Glutamatergic neuron (in vitro differentiated cells): ENCODE data around the gene CLDN2. TPM values are rescaled to one million over a fixed set of nuclear protein-coding genes. Genes with fewer than 3 reads are reported as not detected.

Experiments
- DNase-seq: peaks from one replicate; pipeline ENCODE4 v3.0.0; 2022
- H3K27ac Mint-ChIP-seq: one replicate; pipeline ENCODE4 v1.8.0; 2020; ENCODE audit warnings: mild to moderate bottlenecking, mixed read lengths, inconsistent platforms; ENCODE audit not compliant: unreplicated experiment
- H3K27me3 Mint-ChIP-seq: one replicate; pipeline ENCODE4 v1.8.0; 2020; ENCODE audit warnings: mild to moderate bottlenecking, moderate library complexity, mixed read lengths, inconsistent platforms; ENCODE audit not compliant: unreplicated experiment
- H3K36me3 Mint-ChIP-seq: one replicate; pipeline ENCODE4 v1.8.0; 2020; ENCODE audit warnings: mild to moderate bottlenecking, mixed read lengths, inconsistent platforms; ENCODE audit not compliant: unreplicated experiment
- H3K4me1 Mint-ChIP-seq: one replicate; pipeline ENCODE4 v1.8.0; 2020; ENCODE audit warnings: mild to moderate bottlenecking, low read depth, mixed read lengths, inconsistent platforms; ENCODE audit not compliant: unreplicated experiment
- H3K4me3 Mint-ChIP-seq: one replicate; pipeline ENCODE4 v1.8.0; 2020; ENCODE audit warnings: mild to moderate bottlenecking, mixed read lengths, inconsistent platforms; ENCODE audit not compliant: unreplicated experiment
- H3K9me3 Mint-ChIP-seq: one replicate; pipeline ENCODE4 v1.8.0; 2020; ENCODE audit warnings: mild to moderate bottlenecking, moderate library complexity, mixed read lengths, inconsistent platforms; ENCODE audit not compliant: unreplicated experiment
- CTCF ChIP-seq: fragments of 200-600 bp; sonication (generic); IDR thresholded peaks from one replicate; pipeline ENCODE4 v1.5.0; 2021; ENCODE audit not compliant: partially characterized antibody, unreplicated experiment
- total RNA-seq: library from RNA; stranded (reverse); fragmentation: NEBNext Ultra II Directional; extraction: Animal tissue kit (Norgen Biotek cat#: 25700); gene quantifications from one replicate; pipeline ENCODE4 v1.2.1, GENCODE V29; 2021; ENCODE audit not compliant: unreplicated experiment

Gene CLDN2
- total RNA-seq, 1 donor from 2014 or later, result not detected

- no peak for DNase-seq
- no peak for TF ChIP-seq CTCF
- Mint-ChIP-seq H3K9me3 (no peaks in the 10 kb centered on the region), H3K4me1 (no peaks in the 10 kb centered on the region), H3K27ac (no peak overlapping the region), H3K4me3 (no peak overlapping the region), H3K36me3 (no peaks in the 10 kb centered on the region), H3K27me3 (no peaks in the 10 kb centered on the region)
Observed at GRCh38 chrX:106949366-106949765, 29.2 kb downstream of the CLDN2 start.

DNA sequence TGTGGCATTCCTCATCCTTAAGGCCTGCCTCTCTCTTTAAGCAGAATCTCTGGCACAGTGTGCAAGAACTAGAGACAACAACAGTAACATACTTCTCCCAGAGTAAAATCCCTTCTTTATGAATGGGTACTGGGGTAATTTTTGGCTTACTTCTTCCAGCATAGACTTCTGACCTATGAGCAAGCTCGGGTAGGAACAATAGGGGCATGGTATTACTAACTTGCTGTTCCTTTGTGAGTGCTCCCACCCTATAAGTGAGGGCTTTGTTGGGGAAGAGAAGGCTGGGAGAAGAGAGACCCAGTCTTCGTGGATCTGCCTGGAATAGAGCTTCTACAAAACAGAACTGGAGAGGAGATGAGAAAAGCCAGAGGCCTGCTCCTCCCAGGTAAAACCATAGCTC lies 30.2 kb downstream of the CLDN2 start:
- no peak for TF ChIP-seq CTCF
- Mint-ChIP-seq H3K4me1 (no peaks in the 10 kb centered on the region), H3K27me3 (no peaks in the 10 kb centered on the region), H3K36me3 (no peaks in the 10 kb centered on the region), H3K4me3 (no peak overlapping the region), H3K27ac (no peak overlapping the region), H3K9me3 (no peaks in the 10 kb centered on the region)
- DNase-seq, result no peak

- H3K27me3 Mint-ChIP-seq, result no peaks in the 10 kb centered on the region
- no peak overlapping the region for H3K4me3 Mint-ChIP-seq
- no peaks in the 10 kb centered on the region for H3K4me1 Mint-ChIP-seq
- no peaks in the 10 kb centered on the region for H3K36me3 Mint-ChIP-seq
- DNase-seq, result no peak
- TF ChIP-seq CTCF, result no peak
- H3K9me3 Mint-ChIP-seq, result no peaks in the 10 kb centered on the region
- no peak overlapping the region for H3K27ac Mint-ChIP-seq
Observed at GRCh38 chrX:106951230-106951629, 31.0 kb downstream of the CLDN2 start.

GRCh38 chrX:106952089-106952488 lies 31.9 kb downstream of the CLDN2 start:
- Mint-ChIP-seq H3K36me3 (no peaks in the 10 kb centered on the region), H3K4me3 (no peak overlapping the region), H3K4me1 (no peaks in the 10 kb centered on the region), H3K27ac (no peak overlapping the region), H3K27me3 (no peaks in the 10 kb centered on the region), H3K9me3 (no peaks in the 10 kb centered on the region)
- no peak for TF ChIP-seq CTCF
- DNase-seq, result no peak

DNA sequence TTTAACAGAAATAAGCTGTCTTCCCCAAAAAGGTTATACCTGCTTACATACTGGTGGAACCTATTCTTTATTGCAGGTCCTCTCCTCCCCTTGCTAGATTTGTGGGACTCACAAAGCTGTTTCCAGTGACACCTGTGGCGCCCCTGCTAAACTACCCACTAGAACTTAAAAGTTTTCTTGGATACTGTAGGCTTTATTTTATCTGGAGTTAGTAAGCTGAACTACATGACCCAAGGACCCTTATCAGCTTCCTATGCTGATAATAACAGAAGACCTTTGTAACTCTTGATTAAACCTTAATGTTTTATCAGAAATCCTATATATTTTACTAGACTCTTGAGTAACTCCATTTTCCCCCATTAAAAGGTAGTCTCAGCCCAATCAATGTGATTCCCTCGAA lies 32.3 kb downstream of the CLDN2 start:
- Mint-ChIP-seq H3K36me3 (no peaks in the 10 kb centered on the region), H3K9me3 (no peaks in the 10 kb centered on the region), H3K4me3 (no peak overlapping the region), H3K4me1 (no peaks in the 10 kb centered on the region), H3K27ac (no peak overlapping the region), H3K27me3 (no peaks in the 10 kb centered on the region)
- no peak for DNase-seq
- no peak for TF ChIP-seq CTCF
